H9 (cell line): Measurements from ENCODE around the gene YDJC. TPM values are rescaled to one million over a fixed set of nuclear protein-coding genes. Genes with fewer than 3 reads are reported as not detected.

Experiments used
- DNase-seq: peaks from one replicate; pipeline ENCODE4 v3.0.0-alpha.2; 2017
- H2AFZ ChIP-seq: one replicate; pipeline ENCODE4 v1.6.1; 2013; ENCODE audit warnings: mild to moderate bottlenecking, low read length, control low read depth, moderate library complexity
- H2AK5ac ChIP-seq: 2 replicates; pipeline ENCODE4 v1.6.1; 2013; ENCODE audit warnings: low read length, control low read depth, mixed read lengths; ENCODE audit not compliant: insufficient read length
- H2BK120ac ChIP-seq: one replicate; pipeline ENCODE4 v1.6.1; 2013; ENCODE audit warnings: low read depth, mild to moderate bottlenecking, low read length, control low read depth, inconsistent platforms; ENCODE audit not compliant: poor library complexity, severe bottlenecking
- H2BK12ac ChIP-seq: 2 replicates; pipeline ENCODE4 v1.6.1; 2013; ENCODE audit warnings: low read length, control low read depth, mixed read lengths, low read depth; ENCODE audit not compliant: insufficient read length
- H2BK15ac ChIP-seq: 2 replicates; pipeline ENCODE4 v1.6.1; 2013; ENCODE audit warnings: low read depth, low read length, control low read depth
- H2BK20ac ChIP-seq: one replicate; pipeline ENCODE4 v1.6.1; 2013; ENCODE audit warnings: low read depth, mild to moderate bottlenecking, low read length, control low read depth, inconsistent platforms; ENCODE audit not compliant: poor library complexity, severe bottlenecking
- H2BK5ac ChIP-seq: 2 replicates; pipeline ENCODE4 v1.6.1; 2013; ENCODE audit warnings: low read length, control low read depth, mixed read lengths; ENCODE audit not compliant: insufficient read length
- H3K14ac ChIP-seq: 2 replicates; pipeline ENCODE4 v1.6.1; 2013; ENCODE audit warnings: low read length, control low read depth; ENCODE audit not compliant: insufficient read depth
- H3K18ac ChIP-seq: 2 replicates; pipeline ENCODE4 v1.6.1; 2013; ENCODE audit warnings: low read depth, mild to moderate bottlenecking, mixed read lengths, low read length, control low read depth; ENCODE audit not compliant: insufficient read length
- H3K23ac ChIP-seq: 2 replicates; pipeline ENCODE4 v1.6.1; 2013; ENCODE audit warnings: low read length, control low read depth, mixed read lengths, low read depth; ENCODE audit not compliant: insufficient read length
- H3K23me2 ChIP-seq: 2 replicates; pipeline ENCODE4 v1.6.1; 2013; ENCODE audit warnings: low read depth, mild to moderate bottlenecking, mixed read lengths, low read length, control low read depth; ENCODE audit not compliant: insufficient read length, poor library complexity, severe bottlenecking
- H3K27ac ChIP-seq: 2 replicates; pipeline ENCODE4 v1.5.1; 2013; ENCODE audit warnings: low read length, control low read depth, mixed read lengths, low read depth; ENCODE audit not compliant: insufficient read length
- H3K27me3 ChIP-seq: 2 replicates; pipeline ENCODE4 v1.6.1; 2013; ENCODE audit warnings: low read length, control low read depth, inconsistent platforms; ENCODE audit not compliant: insufficient read depth
- H3K4ac ChIP-seq: 2 replicates; pipeline ENCODE4 v1.6.1; 2013; ENCODE audit warnings: low read depth, mild to moderate bottlenecking, control low read depth, inconsistent platforms, low read length, moderate library complexity
- H3K4me1 ChIP-seq: 2 replicates; pipeline ENCODE4 v1.6.1; 2013; ENCODE audit warnings: low read length, control low read depth, inconsistent platforms; ENCODE audit not compliant: insufficient read depth
- H3K4me2 ChIP-seq: 2 replicates; pipeline ENCODE4 v1.6.1; 2013; ENCODE audit warnings: low read length, control low read depth, mixed read lengths; ENCODE audit not compliant: insufficient read length, insufficient read depth
- H3K56ac ChIP-seq: 2 replicates; pipeline ENCODE4 v1.6.1; 2013; ENCODE audit warnings: low read depth, mild to moderate bottlenecking, mixed read lengths, low read length, control low read depth; ENCODE audit not compliant: insufficient read length
- H3K79me1 ChIP-seq: 2 replicates; pipeline ENCODE4 v1.6.1; 2013; ENCODE audit warnings: low read depth, mild to moderate bottlenecking, moderate library complexity, low read length, control low read depth, inconsistent platforms; ENCODE audit not compliant: insufficient read depth, poor library complexity, severe bottlenecking
- H3K79me2 ChIP-seq: 2 replicates; pipeline ENCODE4 v1.6.1; 2013; ENCODE audit warnings: low read length, control low read depth, inconsistent platforms; ENCODE audit not compliant: insufficient read depth
- H3K9ac ChIP-seq: 2 replicates; pipeline ENCODE4 v1.6.1; 2013; ENCODE audit warnings: low read length, control low read depth, mixed read lengths; ENCODE audit not compliant: insufficient read length; ENCODE audit errors: extremely low read depth
- H3K9me3 ChIP-seq: one replicate; pipeline ENCODE4 v1.6.1; 2013; ENCODE audit warnings: low read depth, low read length, inconsistent platforms; ENCODE audit not compliant: control insufficient read depth
- H3T11ph ChIP-seq: one replicate; pipeline ENCODE4 v1.6.1; 2013; ENCODE audit warnings: mild to moderate bottlenecking, low read length, control low read depth, inconsistent platforms
- H4K20me1 ChIP-seq: one replicate; pipeline ENCODE4 v1.6.1; 2013; ENCODE audit not compliant: control insufficient read depth, insufficient read length, insufficient read depth
- H4K5ac ChIP-seq: 2 replicates; pipeline ENCODE4 v1.6.1; 2013; ENCODE audit warnings: low read depth, mild to moderate bottlenecking, mixed read lengths, low read length, control low read depth; ENCODE audit not compliant: insufficient read length
- H4K8ac ChIP-seq: replicated peaks from 2 replicates; pipeline ENCODE4 v1.6.1; 2013; ENCODE audit warnings: low read length, control low read depth, mixed read lengths, low read depth; ENCODE audit not compliant: insufficient read length
- H4K91ac ChIP-seq: 2 replicates; pipeline ENCODE4 v1.6.1; 2013; ENCODE audit warnings: low read depth, mild to moderate bottlenecking, moderate library complexity, mixed read lengths, low read length, control low read depth; ENCODE audit not compliant: insufficient read length
- H3K27ac Mint-ChIP-seq, 3 experiments: 2 replicates in 2 of 3; 3 replicates in 1 of 3; pipeline ENCODE4 v1.8.0; 2020 to 2021; ENCODE audit warnings: mixed read lengths in 3 of 3, mild to moderate bottlenecking in 1 of 3, moderate library complexity in 1 of 3
- H3K27me3 Mint-ChIP-seq: 2 replicates; pipeline ENCODE4 v1.8.0; 2021; ENCODE audit warnings: low read depth, mild to moderate bottlenecking, moderate library complexity, mixed read lengths
- H3K36me3 Mint-ChIP-seq, 3 experiments: 2 replicates in 2 of 3; 3 replicates in 1 of 3; pipeline ENCODE4 v1.8.0; 2020 to 2021; ENCODE audit warnings: low read depth in 3 of 3, mixed read lengths in 3 of 3; ENCODE audit not compliant: insufficient read depth in 1 of 3
- H3K4me1 Mint-ChIP-seq, 2 experiments: 2 replicates each; pipeline ENCODE4 v1.8.0; 2020; ENCODE audit warnings: mixed read lengths in 2 of 2
- H3K4me3 Mint-ChIP-seq, 2 experiments: 2 replicates in 1 of 2; 3 replicates in 1 of 2; pipeline ENCODE4 v1.8.0; 2020 to 2021; ENCODE audit warnings: mild to moderate bottlenecking in 2 of 2, mixed read lengths in 2 of 2, moderate library complexity in 1 of 2
- H3K9me3 Mint-ChIP-seq, 2 experiments: 2 replicates in 1 of 2; 3 replicates in 1 of 2; pipeline ENCODE4 v1.8.0; 2020; ENCODE audit warnings: mild to moderate bottlenecking in 2 of 2, mixed read lengths in 2 of 2, moderate library complexity in 1 of 2
- CTCF ChIP-seq: fragments of 200-600 bp; sonication (generic); conservative IDR thresholded peaks from 3 replicates; pipeline ENCODE4 v1.8.0; 2021; ENCODE audit warnings: antibody characterized with exemption, mild to moderate bottlenecking
- WGBS: extraction: QIAGEN DNeasy Blood & Tissue Kit; methylation state at CpG from one replicate; pipeline ENCODE4 v1.1.7; 2013; ENCODE audit warnings: missing lambda C conversion rate, low lambda C conversion rate, mixed read lengths; ENCODE audit not compliant: insufficient read length; ENCODE audit errors: extremely low coverage; 5-methylcytosine and 5-hydroxymethylcytosine counted together
- total RNA-seq: library from RNA; stranded (reverse); gene quantifications from 2 replicates; pipeline ENCODE4 v1.2.1, GENCODE V29; 2021

YDJC gene
- total RNA-seq, 1 experiment from 2014 or later: 30.2 TPM

GRCh38 chr22:21666786-21667185, 37.0 kb upstream of the YDJC start:
- Histone ChIP-seq H3K79me1 (peaks cover 3% of the 10 kb centered on the region), H2BK5ac (no peak overlapping the region), H3K56ac (no peak overlapping the region), H3K27ac (no peak overlapping the region), H3K9ac (no peak overlapping the region), H3K23me2 (no peaks in the 10 kb centered on the region), H2AFZ (no peak overlapping the region), H4K8ac (no peak overlapping the region), H2BK12ac (no peak overlapping the region), H3K9me3 (no peaks in the 10 kb centered on the region), H2BK120ac (no peak overlapping the region), H4K91ac (no peak overlapping the region), H3T11ph (no peak overlapping the region), H3K23ac (no peak overlapping the region), H3K4me2 (peak overlapping the region; percentile 54), H2BK15ac (no peak overlapping the region), H4K5ac (no peak overlapping the region), H3K27me3 (no peaks in the 10 kb centered on the region), H3K4ac (no peak overlapping the region), H3K4me1 (no peaks in the 10 kb centered on the region), H4K20me1 (no peaks in the 10 kb centered on the region), H3K18ac (no peak overlapping the region), H2BK20ac (no peak overlapping the region), H3K14ac (no peak overlapping the region), H2AK5ac (no peak overlapping the region), H3K79me2 (no peaks in the 10 kb centered on the region)
- peak overlapping the region; percentile 73 to 87 (median 78); a peak in 3 of 7 replicates for H3K27ac Mint-ChIP-seq
- H3K36me3 Mint-ChIP-seq: peaks cover 2 to 17% (median 13%) of the 10 kb centered on the region in 3 experiments; a peak in 6 of 7 replicates
- DNase-seq: no peak
- H3K9me3 Mint-ChIP-seq: no peaks in the 10 kb centered on the region; a peak in 1 of 5 replicates
- TF ChIP-seq CTCF: no peak
- WGBS: no CpG with 5 or more reads among the region's 16 CpGs
- H3K4me3 Mint-ChIP-seq: peak overlapping the region; percentile 89 to 95
- peaks cover 5 to 17% of the 10 kb centered on the region in 2 experiments for H3K4me1 Mint-ChIP-seq
- H3K27me3 Mint-ChIP-seq: peaks cover 5% of the 10 kb centered on the region
